Lower leg skin (tissue), 3 donors: ENCODE data around the gene MOBP.

Experiments
- POLR2A ChIP-seq, 2 donors: fragments of 450-650 bp; IDR thresholded peaks; one replicate each; pipeline ENCODE4 v1.6.1; 2016 to 2017; ENCODE audit warnings: antibody characterized with exemption in 2 of 2, mild to moderate bottlenecking in 1 of 2, moderate library complexity in 1 of 2
- TF ChIP-seq, protein P1 (sequence below), 3 donors: fragments of 450-650 bp; IDR thresholded peaks; one replicate each; pipeline ENCODE4 v1.5.1; 2016; ENCODE audit warnings: antibody characterized with exemption in 3 of 3, mild to moderate bottlenecking in 3 of 3, moderate library complexity in 2 of 3

DNA sequence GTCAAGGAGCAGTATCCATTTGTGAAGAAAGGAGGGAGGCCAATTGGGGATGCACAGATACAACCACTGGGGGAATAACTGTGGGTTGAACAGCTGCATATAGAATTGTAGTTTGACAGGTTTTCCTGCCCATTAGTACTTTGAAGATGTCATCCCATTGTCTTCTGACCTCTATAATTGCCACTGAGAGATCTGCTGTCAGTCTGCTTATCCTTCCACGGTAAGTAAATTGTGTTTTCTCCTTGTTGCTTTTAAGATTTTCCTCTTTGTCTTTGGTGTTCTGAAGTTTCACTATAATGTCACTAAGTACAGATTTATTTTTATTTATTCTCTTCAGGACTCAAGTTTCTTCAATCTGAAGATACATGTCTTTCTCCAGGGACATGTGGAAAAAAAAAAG lies 56.6 kb downstream of the MOBP start:
- TF ChIP-seq, protein P1, sequence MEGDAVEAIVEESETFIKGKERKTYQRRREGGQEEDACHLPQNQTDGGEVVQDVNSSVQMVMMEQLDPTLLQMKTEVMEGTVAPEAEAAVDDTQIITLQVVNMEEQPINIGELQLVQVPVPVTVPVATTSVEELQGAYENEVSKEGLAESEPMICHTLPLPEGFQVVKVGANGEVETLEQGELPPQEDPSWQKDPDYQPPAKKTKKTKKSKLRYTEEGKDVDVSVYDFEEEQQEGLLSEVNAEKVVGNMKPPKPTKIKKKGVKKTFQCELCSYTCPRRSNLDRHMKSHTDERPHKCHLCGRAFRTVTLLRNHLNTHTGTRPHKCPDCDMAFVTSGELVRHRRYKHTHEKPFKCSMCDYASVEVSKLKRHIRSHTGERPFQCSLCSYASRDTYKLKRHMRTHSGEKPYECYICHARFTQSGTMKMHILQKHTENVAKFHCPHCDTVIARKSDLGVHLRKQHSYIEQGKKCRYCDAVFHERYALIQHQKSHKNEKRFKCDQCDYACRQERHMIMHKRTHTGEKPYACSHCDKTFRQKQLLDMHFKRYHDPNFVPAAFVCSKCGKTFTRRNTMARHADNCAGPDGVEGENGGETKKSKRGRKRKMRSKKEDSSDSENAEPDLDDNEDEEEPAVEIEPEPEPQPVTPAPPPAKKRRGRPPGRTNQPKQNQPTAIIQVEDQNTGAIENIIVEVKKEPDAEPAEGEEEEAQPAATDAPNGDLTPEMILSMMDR (IDR thresholded peaks at IDR 0.05): no peak
- TF ChIP-seq POLR2A (IDR thresholded peaks at IDR 0.05): no peak
